ENCODE results near the gene PTPRM.

GRCh38 chr18:8362863-8363262 is 795.7 kb downstream of the PTPRM start:
- TF ChIP-seq ZFP30 (CRISPR knock-in tag; IDR thresholded peaks at IDR 0.05): no peak
- TF ChIP-seq SNAI2 (CRISPR knock-in tag; IDR thresholded peaks at IDR 0.05): no peak
- no peak for TF ChIP-seq ZC3H10 (CRISPR knock-in tag; IDR thresholded peaks at IDR 0.05)
- TF ChIP-seq ZFP3 (CRISPR knock-in tag; IDR thresholded peaks at IDR 0.05): no peak
- TF ChIP-seq PATZ1 (CRISPR knock-in tag; IDR thresholded peaks at IDR 0.05; ENCODE audit: borderline replicate concordance): no peak
- no peak for TF ChIP-seq TCF4 (CRISPR knock-in tag; IDR thresholded peaks at IDR 0.05; ENCODE audit: borderline replicate concordance)
- no peak for TF ChIP-seq ZNF565 (CRISPR knock-in tag; conservative IDR thresholded peaks at IDR 0.05; ENCODE audit: low read depth)
- no peak for TF ChIP-seq CREB5 (CRISPR knock-in tag; IDR thresholded peaks at IDR 0.05; ENCODE audit: low read depth)
- TF ChIP-seq CSRNP3 (CRISPR knock-in tag; IDR thresholded peaks at IDR 0.05): no peak
- TF ChIP-seq ISL1 (CRISPR knock-in tag; IDR thresholded peaks at IDR 0.05): no peak
- no peak for TF ChIP-seq ZNF70 (CRISPR knock-in tag; IDR thresholded peaks at IDR 0.05)
- no peak for TF ChIP-seq GLIS3 (CRISPR knock-in tag; IDR thresholded peaks at IDR 0.05)

Data from SK-N-SH treated with all-trans-retinoic acid at 6 μM for 48 hours (cell line).